Astrocyte (in vitro differentiated cells and primary cell): ENCODE measurements around the gene SLC6A1.

Source experiments
- EZH2 ChIP-seq: IDR thresholded peaks from 2 replicates; pipeline ENCODE4 v1.6.1; 2012; ENCODE audit warnings: mild to moderate bottlenecking, low read length, inconsistent platforms; ENCODE audit not compliant: insufficient read depth
- TF ChIP-seq, protein P1 (sequence below): IDR thresholded peaks from 2 replicates; pipeline ENCODE4 v1.5.1; 2011; ENCODE audit warnings: low read depth, mild to moderate bottlenecking, inconsistent platforms, low read length, moderate library complexity; ENCODE audit not compliant: insufficient read depth

DNA sequence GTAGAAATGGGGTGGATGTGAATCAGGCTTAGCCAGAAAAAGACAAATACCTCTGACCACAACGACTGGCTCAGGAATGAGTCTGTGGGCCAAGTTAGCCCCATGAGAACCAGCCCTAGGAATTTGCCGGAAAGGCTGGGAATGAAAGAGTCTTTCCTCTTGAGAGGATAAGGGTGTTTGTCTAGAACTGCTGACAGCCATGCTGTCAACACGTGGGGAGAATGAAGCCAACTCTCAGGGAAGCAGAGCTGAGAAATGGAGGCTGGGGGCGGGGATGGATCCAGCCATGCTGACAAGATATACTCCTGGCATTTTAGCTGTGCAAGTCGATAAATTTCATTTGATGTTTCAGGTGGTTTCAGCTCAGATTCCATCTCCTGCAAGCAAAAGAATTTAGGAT is 10.6 kb upstream of the SLC6A1 start:
- TF ChIP-seq, protein P1, sequence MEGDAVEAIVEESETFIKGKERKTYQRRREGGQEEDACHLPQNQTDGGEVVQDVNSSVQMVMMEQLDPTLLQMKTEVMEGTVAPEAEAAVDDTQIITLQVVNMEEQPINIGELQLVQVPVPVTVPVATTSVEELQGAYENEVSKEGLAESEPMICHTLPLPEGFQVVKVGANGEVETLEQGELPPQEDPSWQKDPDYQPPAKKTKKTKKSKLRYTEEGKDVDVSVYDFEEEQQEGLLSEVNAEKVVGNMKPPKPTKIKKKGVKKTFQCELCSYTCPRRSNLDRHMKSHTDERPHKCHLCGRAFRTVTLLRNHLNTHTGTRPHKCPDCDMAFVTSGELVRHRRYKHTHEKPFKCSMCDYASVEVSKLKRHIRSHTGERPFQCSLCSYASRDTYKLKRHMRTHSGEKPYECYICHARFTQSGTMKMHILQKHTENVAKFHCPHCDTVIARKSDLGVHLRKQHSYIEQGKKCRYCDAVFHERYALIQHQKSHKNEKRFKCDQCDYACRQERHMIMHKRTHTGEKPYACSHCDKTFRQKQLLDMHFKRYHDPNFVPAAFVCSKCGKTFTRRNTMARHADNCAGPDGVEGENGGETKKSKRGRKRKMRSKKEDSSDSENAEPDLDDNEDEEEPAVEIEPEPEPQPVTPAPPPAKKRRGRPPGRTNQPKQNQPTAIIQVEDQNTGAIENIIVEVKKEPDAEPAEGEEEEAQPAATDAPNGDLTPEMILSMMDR = no peak
- no peak for TF ChIP-seq EZH2
